Measurements from ENCODE around the gene CCBE1.

CCBE1 gene

DNA sequence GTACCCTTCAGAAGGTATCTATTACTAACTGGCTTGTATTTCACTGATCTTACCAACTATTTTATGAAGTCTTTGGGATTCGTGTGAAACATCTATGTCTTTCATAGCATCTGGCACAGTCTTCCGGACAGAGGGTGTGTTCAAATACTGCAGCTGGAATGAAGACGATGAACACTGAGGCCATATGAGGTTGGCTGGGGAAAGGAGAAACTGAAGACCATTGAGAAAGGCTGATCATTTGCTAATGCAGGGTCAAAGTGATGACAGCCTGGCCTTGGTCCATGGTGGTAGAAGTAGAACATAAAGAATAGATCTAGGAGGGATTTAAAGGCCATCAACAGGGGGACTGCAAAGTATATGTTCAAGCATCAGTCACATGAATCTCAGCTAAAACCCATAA is 132.7 kb downstream of the CCBE1 start:
- DNase-seq = no peak

DNA sequence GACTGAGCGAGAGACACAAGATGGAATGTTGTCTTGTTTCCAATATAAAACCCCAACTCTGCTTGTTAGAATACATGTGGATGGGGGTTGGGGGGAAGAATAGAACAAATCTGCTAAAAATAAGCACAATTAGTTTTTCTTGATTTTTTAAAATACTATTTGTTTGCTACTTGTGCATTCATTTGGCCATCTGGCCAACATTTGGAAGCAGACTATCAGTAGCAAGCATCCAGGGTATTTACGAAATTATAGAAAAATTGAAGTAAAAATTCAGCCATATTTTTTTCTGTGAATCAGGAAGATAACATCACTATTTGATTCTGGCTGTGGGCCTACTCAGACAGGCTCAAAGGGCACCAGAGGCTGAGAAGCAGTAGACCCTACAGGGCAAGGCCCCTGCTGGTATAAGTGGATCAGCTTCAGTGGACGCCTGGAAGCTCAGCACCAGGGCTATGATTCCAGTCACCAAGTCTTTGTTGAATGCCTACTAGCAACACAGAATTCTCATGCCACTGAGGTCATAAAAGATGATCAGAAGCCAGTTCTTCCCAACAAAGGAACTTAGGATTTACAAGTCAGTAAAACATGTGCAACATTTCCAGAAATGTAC is 133.9 kb downstream of the CCBE1 start:
- DNase-seq = no peak

DNA sequence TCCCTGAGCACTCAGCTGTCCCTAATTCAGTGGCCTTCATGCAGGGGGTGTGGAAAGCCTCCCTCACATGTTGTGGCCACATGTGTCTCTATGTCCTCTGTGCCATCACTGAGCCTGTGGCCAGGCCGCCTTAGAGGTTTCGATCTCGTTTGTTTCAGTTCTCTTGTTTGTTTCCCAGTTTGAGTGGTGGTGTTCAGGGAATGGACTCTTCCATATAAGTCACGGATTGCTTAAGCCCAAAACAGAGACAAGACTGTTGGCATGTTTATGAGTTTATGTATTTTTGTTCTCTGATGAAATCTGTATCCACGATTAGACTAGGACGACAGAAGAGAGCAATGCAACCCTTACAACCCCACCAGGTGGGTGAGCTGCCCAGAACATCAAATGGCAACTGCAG is 134.5 kb downstream of the CCBE1 start:
- DNase-seq = no peak

DNA sequence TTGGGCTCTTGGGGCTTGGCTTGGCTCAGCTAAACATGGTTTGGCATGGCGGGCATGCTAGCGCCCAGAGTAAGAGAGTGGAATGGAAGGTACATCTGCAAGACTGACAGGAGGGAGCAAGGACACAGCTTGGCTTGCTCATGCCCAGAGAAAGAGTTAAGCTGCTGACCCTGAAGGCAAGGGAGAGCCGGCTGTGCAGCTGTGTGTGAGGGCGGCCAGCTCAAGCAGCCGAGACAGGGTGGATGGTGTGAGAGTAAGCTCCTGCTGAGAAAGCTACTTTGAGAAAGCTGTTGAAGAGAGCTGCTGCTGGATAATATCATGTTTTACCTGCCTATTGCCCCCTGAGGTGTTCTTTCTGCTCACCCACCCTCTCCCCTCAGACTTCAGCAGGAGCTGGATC is 135.6 kb downstream of the CCBE1 start:
- no peak for DNase-seq

DNA sequence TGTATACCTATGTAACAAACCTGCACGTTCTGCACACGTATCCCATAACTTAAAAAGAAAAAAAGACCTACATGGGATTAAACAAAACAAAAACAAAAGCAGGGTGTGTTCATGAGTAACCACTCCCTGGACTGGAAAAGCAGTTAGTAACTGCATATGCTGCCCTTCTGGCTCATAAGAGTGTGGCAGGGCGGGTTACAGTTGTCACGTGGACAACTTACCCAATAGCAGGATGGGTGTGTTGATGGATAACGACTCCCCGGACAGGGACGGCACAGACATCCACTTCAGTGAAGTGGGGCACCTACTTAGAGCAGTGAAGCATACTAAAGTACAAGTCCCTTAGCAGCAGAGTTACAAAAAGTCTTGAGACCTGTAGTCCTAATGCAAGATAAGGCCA is 136.7 kb downstream of the CCBE1 start:
- DNase-seq = no peak

DNA sequence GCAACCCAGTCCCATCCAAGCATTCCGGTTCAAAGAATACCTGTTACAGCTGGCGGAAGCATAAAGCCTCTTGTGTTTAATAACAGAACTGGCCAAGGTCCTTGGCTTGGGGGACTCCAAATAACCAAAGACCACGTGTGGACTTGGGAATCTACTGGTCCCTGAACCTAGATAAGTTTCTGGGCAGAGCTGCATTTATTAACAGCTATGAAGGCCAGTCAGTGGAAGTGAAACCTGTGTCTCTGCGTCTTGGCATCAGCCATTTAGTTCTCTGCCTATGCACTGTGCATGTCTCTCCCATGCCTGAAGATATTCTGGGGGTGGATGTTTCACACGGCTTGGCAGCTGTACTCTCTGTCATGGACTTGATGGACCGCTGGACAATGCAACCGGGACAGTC is 137.7 kb downstream of the CCBE1 start:
- DNase-seq = no peak

DNA sequence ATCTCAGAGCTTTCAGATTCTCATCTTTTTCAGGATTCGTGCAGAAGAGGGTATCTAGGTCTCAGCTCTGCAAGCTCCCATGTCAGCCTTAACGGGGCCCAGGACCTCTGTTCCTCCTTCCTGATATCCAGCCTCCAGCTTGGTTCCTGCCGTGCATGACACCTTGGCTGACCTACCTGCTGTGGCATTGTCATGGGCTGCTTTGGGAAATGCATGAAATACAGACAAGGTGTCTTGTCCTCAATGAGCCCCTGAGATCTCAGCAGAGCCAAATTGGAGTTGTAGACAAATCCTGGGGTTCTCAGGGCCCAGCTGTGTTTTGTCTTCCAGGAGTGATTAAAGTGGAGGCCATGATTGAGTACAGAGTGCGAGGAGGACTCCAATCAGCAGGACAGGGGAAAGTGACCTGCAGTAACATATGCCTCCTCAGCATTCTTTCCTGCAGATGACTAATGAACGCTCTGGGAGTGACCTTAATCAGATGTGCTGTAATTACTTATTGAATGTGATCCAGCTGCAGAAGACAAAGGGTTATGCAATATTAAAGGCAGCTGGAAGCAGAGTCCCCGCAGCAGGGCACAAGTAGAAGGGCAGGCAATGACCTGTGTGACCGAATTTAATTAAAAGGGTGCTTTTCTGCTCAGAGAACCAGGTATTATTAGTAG is 141.1 kb downstream of the CCBE1 start:
- no peak for DNase-seq

DNA sequence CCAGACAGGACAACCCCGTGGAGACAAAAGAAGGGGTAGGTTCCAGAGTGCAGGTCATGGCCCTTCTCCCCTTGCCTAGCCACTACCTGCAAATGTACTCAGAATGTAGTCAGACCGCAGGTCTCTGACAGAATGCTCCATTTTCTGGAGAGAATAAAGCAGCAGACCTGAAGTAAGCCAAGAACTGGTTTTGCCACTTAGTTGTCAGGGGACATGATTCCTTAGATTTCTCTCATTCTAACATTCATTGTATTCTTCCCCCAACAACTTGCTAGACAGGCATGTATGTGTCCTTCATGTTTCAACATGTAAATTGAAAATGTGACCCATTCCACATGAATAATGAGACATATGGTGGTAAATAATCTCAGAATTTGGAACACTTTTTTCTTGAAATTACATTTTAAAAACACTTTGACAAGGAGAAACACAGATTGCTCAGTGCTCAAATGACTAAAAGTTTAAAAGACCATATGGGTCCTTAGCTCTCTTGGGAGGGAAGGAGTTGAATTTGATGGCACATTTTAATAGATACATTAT is 142.4 kb downstream of the CCBE1 start:
- no peak for DNase-seq

DNA sequence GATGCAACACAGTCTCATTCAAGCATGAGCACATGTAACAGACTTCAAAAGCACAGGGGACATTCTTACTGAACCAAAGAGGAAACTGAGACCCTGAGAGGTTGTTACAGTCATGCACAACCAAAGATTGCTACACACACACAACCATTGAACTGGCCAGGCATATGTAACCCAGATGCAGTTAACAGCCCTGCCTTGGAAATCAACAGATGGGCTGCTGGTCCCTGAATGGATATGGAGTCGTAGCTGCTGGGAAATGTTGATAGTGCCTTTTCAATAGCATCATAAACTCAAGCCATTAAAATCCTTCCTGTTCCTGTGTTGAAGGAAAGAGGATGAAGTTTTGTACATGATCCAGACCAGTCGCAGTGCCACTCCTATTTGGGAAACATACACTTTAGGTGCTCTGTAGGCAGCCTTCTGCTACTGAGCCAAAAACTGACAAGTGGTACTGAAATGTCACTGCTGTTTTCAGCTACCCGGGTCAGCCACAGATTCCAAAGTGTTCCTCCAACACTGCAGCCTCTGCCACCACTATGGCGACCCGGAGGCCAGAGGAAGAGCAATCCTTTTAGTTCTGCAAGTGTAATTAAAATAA is 143.9 kb downstream of the CCBE1 start:
- no peak for DNase-seq

DNA sequence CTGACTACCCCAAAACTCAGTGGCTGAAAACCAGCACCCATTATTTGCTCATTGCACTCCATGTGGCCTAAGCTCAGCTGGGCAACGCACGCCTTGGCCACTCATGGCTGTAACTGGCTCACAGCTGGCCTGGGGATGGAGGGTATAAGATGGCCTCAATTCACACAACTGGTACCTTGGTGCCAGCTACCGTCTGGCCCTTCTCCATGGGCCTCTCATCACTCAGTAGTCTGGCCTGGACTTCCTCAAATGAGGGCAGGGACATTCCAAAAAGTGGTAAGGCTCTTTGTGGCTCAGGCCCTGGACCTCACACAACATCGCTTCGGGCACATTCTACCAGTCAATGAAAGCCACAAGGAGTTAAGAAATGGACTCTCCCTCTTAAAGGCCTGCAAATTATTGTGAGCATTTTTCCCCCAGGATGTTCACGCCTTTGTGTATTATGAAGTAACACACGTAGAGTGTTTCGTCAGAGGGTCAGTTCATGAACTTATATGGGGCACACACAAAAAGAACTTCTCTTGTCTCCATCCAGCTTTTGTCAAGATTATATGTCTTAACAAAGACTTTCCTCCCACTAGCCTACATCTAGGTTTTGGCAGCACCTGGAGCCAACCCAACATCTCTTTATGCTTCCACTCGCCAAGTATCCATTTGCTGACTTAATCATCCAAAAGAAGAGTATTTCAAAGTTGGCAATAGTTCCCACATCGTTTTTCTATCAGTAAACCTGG is 145.2 kb downstream of the CCBE1 start:
- no peak for DNase-seq

DNA sequence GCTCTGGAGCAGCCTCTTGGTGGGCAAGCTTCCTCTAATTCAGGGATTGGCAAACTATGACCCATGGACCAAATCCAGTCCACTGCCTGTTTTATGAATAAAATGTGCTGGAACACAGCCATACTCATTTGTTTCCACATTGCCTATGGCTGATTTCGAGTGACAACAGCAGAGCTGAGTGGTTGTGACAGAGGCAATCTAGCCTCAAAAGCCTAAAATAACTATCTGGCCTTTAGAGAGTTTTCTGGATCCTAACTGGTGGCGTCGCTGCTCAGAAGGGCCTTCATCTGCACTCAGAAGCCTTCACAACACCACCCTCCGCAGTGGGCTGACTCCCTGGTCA is 147.1 kb downstream of the CCBE1 start:
- no peak for DNase-seq

DNA sequence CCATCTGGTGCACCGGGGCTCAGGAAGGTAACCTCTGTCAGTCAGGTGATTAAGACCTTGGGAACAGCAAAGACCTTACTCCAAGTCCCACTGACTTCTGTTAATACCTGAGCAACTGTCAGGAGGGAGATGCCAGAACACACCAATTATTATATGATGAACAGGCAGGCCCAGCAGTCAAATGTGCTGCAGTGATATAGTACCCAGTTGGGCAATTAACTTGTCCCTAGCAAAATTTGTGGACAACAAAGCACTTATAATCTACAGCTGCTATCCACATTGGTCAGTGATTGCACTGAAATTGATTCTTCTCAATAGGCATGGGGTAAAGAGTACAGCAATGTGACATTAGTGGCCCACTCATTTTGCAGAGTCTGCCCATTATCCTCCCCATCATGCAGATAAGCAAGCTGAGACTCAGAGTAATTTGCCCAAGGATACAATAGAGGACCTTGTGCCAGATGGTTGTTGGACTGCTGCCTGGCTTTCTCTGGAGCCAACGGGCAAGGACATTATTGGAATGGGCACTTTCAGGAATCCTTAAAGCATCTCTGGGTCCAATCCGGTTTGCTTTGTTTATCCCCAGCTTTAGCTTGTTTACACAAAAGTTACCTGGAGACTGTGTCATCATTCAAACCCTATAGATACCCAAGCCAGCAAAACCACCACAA is 147.6 kb downstream of the CCBE1 start:
- DNase-seq = no peak

DNA sequence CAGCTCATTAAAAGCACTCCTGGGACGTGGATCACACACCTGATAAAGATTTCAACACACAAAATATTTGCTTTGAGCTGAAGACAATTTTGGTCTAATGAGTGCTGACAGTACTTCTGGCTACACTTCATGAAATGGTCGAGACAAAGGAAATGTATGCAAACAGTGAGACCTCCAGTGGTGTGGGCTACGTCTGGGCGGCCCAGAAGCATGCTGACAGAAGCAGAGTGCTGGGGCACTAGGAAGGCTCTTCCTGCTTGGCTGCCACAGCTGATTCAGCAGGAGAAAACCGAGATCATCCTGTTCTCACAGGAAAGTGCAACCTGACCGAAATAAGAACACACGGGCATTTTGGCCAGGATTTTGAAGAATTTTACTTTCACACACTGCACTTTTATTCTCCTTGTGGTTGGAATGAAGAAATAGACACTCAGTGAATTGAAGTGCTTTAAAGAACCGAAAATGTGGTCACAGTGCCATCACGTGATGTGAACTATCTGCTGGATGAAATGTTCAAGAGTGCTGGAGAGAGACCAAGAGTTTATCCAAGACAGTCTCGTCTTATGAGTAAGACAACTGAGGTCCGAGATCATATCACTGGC is 149.5 kb downstream of the CCBE1 start:
- DNase-seq = no peak

DNA sequence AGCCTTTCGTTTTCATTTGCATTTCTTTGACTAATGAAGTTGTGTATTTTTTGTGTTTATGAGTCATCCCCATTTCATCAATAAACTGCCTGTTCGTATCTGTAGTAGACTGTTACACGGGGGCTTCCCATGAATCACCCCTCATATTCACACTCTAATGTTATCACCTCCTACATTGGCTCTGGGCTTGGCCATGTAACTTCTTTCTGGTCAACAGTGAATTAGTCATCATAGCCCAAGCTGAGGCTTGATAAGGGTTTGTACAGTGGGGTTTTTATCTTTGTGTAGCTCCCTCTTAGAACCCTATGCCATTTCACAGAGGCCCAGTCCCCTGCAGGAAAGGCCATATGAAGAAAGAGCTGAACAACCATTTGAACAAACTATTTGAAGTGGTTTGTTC is 151.0 kb downstream of the CCBE1 start:
- DNase-seq = no peak

DNA sequence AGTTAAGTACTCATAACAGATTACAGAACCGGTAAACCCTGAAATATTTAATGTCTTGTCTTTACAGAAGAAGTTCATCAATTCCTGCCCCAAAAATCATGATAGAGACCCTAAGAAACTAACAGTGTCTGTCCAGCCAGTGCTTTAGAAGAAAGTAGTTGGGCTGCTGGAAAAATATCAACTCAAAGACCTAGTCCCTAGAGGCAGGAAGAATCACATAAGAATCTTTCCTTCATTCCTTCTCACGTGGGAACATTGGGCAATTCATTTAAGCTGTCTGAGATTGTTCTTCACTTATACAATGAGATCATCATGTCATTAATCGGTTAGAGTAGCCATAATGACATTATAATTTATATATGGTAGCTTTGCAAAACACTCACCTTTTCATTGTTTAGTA is 156.4 kb downstream of the CCBE1 start:
- no peak for DNase-seq

DNA sequence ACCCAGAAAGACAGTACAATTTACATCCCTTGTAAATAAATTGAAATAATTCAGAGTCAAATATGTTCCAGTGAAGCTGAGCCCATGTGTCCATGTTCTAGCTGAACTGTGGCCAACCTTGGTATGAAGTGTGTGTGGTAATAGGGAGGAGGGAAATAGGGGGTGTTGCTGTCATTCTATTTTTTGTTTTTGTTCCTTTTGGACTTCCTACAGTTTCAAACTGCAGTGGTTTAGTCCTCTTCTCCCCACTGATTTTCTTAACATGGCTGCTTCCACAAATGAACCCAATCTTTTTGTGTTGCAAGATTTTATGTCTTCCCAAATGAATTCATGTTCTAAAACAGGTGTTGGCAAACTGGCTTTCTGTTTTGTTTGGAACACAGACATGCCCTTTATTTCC is 156.9 kb downstream of the CCBE1 start:
- no peak for DNase-seq

DNA sequence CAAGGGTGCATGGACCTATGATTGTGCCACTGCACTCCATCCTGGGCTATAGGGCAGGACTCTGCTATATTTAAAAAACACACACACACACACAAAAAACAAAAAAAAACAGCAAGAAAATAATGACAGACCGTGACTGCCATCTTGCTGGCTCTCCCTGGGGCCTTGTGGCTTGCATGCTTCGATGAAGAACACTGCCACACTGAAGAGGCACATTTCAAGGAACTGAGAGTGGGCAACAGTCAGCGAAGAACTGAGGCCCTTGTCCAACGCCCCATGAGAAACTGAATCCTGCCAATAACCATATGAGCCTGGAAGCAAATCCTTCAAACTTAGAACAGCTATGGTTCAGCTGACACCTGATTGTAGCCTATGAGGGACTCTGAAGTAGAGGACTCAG is 158.1 kb downstream of the CCBE1 start:
- DNase-seq = no peak

DNA sequence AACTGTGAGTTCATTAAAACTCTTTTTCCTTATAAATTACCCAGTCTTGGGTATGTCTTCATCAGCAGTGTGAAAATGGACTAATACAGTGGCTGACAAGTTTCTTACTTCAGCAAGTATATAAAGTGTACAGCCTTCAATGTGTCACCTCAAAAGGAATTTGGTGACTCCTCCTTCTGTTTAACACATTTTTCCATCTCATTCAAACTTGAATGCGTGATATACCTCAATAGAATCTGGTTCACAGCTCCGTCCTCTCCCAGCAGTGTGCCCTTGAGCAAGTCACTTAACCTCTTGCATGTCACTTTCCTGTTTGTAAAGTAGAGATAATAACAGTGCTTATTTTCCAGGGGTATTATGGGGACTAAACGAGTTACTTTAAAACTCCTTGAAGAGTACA is 159.6 kb downstream of the CCBE1 start:
- no peak for DNase-seq

DNA sequence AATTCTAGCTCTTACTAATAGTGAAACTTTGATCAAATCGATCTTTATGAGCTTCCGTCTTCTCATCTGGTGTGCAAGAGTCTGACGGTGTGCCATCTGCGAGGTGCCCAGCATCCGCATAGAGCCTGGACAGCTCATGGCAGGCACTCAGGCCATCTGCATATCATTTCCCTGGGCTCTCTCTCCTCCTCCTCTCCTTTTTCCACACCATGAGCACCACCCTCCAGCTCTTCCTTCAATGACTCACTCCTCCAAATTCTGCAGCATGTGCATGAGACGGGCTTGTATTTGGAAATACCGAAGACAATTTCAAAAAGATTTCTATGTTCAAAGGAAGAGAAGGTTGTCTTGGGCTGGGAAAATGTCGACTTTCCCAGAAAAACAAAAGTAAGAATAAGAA is 161.1 kb downstream of the CCBE1 start:
- no peak for DNase-seq

DNA sequence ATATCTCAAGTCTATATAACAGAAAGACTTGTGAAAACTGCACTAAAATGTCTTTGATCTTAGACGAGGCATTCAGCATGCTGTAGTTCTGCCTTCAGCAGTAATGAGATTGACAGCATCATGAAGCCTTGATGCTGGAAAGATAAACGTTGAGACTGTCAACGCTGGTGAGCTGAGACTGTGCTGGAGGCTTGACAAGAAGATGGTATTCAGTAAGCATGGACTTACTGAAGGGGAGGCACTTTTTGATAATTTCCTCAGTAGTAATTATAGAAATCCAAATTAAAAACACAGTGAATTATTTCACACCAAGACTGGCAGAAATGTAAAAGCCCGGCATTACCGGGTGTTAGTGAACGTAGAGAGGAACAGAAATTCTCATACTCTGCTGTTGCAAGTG is 162.2 kb downstream of the CCBE1 start:
- no peak for DNase-seq

DNA sequence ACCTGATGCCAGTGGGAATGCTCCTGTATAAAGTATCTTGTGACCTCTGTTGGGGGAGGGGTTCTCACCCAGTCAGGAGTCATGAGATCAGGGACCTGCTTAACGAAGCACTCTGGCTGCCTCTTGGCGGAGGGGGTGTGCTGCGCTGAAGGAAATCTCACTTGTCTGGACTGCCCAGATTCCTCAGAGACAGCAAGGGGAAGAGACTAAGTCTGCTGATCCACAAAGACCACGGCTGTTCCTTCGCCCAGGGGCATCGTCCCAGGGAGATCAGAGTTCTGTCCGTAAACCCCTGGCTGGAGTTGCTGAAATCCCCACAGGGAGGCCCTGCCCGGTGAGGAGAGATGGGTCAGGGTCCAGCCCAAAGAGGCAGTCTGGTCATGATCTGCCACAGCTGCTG is 168.4 kb downstream of the CCBE1 start:
- no peak for DNase-seq

DNA sequence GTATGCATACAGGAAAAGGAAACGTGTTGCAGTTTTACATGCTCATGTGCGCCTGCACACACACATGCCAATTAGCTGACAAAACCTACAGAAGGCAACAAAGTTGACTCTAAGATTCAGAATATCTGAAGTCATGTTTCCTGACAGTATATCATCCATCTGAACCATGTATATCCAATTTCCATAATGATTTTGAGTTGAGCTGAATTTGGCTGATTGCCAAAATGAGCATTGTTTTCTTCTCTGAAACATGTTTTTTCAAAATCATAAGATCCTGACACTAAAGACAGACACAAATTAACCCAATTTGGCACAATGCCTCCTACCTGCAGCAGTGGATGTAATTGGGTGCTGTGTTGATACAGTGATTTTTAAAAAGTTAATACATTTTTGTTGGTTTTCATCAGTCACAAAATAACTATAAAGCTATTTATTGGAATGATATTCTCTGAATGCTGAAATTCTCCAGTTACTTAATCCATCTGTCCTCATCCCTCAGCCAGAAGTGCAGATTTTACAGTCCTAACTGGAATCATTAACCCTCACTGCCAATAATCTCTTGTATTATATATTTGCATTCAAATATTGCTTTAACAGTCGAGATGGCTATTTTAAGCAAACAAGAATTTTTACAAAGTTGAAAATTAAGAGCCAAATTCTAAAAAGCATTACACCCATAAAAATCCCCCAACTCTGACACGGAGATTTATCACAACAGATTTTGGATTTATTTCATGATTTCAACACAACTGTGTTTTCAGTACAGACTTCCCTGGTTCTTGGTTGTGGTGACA is 176.5 kb downstream of the CCBE1 start:
- DNase-seq = no peak
